Type B pancreatic cell (in vitro differentiated cells): ENCODE results near the gene RNPS1. TPM values are rescaled to one million over a fixed set of nuclear protein-coding genes. Genes with fewer than 3 reads are reported as not detected.

Experiments
- DNase-seq: peaks from one replicate; pipeline ENCODE4 v3.0.0; 2021; ENCODE audit warnings: mixed read lengths; ENCODE audit not compliant: unreplicated experiment; ENCODE audit errors: extremely low spot score
- H3K27ac Mint-ChIP-seq: 2 replicates; pipeline ENCODE4 v1.8.0; 2021; ENCODE audit warnings: mild to moderate bottlenecking, mixed read lengths
- H3K27me3 Mint-ChIP-seq: 2 replicates; pipeline ENCODE4 v1.8.0; 2021; ENCODE audit warnings: mixed read lengths
- H3K36me3 Mint-ChIP-seq: 2 replicates; pipeline ENCODE4 v1.8.0; 2021; ENCODE audit warnings: mixed read lengths
- H3K4me1 Mint-ChIP-seq: one replicate; pipeline ENCODE4 v1.8.0; 2021; ENCODE audit warnings: mixed read lengths; ENCODE audit not compliant: unreplicated experiment
- H3K4me3 Mint-ChIP-seq: 2 replicates; pipeline ENCODE4 v1.8.0; 2021; ENCODE audit warnings: mild to moderate bottlenecking, mixed read lengths
- H3K9me3 Mint-ChIP-seq: 2 replicates; pipeline ENCODE4 v1.8.0; 2021; ENCODE audit warnings: mixed read lengths
- total RNA-seq: library from RNA; stranded (reverse); gene quantifications from 2 replicates; pipeline ENCODE4 v1.2.1, GENCODE V29; 2021; ENCODE audit warnings: low replicate concordance
- TF ChIP-seq, protein P1 (sequence below): fragments of 200-600 bp; sonication (generic); conservative IDR thresholded peaks from 2 replicates; pipeline ENCODE4 v1.5.0; 2021; ENCODE audit warnings: antibody characterized with exemption, mild to moderate bottlenecking

RNPS1 gene
- total RNA-seq, 1 donor from 2014 or later, result 241 TPM

DNA sequence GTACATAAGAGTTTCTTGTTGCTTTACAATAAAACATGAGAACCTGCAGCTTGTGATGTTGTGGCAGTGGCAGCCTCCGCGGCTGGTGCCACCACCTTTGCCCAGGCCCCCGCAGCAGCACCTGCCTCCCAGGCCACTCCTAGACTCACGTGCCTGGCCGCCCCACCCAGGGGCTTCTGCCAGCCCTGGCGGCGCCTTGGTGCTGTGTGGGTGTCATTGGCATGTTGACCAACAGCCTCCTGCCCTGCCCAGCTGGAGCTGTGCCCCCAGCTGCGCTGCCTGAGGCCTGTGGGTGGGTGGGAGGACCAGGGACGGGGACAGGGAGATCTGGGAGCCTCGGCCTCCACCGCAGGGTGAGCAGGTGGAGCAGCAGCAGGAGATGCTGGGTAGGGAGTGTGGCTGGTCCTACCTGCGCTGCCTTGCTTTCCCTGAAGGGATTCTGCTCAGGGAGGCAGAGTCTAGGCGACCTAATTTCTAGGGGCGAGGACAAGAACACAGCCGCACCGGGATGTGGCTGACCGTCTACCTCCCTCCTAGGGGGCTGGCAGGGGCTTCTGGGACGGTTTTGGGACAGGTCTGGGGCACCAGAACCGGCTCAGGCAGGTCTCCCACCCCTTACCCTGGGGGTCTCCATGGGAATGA, 32.1 kb downstream of the RNPS1 start:
- Mint-ChIP-seq H3K4me3 (peak overlapping the region; percentile 36), H3K27ac (no peak overlapping the region), H3K36me3 (peaks cover 3% of the 10 kb centered on the region), H3K9me3 (no peaks in the 10 kb centered on the region), H3K27me3 (peaks cover 19% of the 10 kb centered on the region), H3K4me1 (no peaks in the 10 kb centered on the region)
- DNase-seq, result no peak
- TF ChIP-seq, protein P1, sequence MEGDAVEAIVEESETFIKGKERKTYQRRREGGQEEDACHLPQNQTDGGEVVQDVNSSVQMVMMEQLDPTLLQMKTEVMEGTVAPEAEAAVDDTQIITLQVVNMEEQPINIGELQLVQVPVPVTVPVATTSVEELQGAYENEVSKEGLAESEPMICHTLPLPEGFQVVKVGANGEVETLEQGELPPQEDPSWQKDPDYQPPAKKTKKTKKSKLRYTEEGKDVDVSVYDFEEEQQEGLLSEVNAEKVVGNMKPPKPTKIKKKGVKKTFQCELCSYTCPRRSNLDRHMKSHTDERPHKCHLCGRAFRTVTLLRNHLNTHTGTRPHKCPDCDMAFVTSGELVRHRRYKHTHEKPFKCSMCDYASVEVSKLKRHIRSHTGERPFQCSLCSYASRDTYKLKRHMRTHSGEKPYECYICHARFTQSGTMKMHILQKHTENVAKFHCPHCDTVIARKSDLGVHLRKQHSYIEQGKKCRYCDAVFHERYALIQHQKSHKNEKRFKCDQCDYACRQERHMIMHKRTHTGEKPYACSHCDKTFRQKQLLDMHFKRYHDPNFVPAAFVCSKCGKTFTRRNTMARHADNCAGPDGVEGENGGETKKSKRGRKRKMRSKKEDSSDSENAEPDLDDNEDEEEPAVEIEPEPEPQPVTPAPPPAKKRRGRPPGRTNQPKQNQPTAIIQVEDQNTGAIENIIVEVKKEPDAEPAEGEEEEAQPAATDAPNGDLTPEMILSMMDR, result no peak

DNA sequence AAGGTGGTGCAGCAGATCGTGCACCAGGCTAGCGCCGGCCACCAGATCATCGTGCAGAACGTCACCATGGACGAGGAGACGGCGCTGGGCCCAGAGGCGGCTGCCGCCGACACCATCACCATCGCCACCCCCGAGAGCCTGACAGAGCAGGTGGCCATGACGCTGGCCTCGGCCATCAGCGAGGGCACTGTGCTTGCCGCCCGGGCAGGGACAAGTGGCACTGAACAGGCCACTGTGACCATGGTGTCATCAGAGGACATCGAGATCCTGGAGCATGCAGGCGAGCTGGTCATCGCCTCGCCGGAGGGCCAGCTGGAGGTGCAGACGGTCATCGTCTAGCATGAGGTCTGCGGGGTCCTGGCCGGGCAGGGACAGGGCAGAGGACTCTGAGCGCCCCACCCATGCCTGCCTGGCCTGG, 32.7 kb downstream of the RNPS1 start:
- peaks cover 3% of the 10 kb centered on the region for H3K36me3 Mint-ChIP-seq
- no peak overlapping the region for H3K27ac Mint-ChIP-seq
- TF ChIP-seq, protein P1, result no peak
- H3K27me3 Mint-ChIP-seq, result peaks cover 19% of the 10 kb centered on the region
- H3K9me3 Mint-ChIP-seq, result no peaks in the 10 kb centered on the region
- H3K4me1 Mint-ChIP-seq, result no peaks in the 10 kb centered on the region
- H3K4me3 Mint-ChIP-seq, result peak overlapping the region; percentile 36
- no peak for DNase-seq

DNA sequence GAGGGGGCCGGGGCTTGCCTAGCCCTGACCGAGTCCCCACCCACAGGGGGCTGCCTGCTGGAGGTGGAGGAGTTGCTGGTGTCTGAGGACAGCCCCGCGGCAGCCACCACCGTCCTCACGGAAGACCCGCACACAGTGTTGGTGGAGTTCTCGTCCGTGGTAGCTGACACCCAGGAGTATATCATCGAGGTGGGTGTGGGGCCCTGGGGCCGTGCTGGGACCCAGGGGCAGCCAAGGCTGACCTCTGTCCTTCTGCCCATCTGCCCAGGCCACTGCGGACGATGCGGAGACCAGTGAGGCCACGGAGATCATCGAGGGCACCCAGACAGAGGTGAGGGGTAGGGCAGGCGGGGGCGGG, 33.1 kb downstream of the RNPS1 start:
- peaks cover 1% of the 10 kb centered on the region for H3K36me3 Mint-ChIP-seq
- no peak for DNase-seq
- no peaks in the 10 kb centered on the region for H3K9me3 Mint-ChIP-seq
- no peaks in the 10 kb centered on the region for H3K4me1 Mint-ChIP-seq
- H3K4me3 Mint-ChIP-seq, result no peak overlapping the region
- TF ChIP-seq, protein P1, result no peak
- H3K27me3 Mint-ChIP-seq, result peaks cover 19% of the 10 kb centered on the region
- no peak overlapping the region for H3K27ac Mint-ChIP-seq

DNA sequence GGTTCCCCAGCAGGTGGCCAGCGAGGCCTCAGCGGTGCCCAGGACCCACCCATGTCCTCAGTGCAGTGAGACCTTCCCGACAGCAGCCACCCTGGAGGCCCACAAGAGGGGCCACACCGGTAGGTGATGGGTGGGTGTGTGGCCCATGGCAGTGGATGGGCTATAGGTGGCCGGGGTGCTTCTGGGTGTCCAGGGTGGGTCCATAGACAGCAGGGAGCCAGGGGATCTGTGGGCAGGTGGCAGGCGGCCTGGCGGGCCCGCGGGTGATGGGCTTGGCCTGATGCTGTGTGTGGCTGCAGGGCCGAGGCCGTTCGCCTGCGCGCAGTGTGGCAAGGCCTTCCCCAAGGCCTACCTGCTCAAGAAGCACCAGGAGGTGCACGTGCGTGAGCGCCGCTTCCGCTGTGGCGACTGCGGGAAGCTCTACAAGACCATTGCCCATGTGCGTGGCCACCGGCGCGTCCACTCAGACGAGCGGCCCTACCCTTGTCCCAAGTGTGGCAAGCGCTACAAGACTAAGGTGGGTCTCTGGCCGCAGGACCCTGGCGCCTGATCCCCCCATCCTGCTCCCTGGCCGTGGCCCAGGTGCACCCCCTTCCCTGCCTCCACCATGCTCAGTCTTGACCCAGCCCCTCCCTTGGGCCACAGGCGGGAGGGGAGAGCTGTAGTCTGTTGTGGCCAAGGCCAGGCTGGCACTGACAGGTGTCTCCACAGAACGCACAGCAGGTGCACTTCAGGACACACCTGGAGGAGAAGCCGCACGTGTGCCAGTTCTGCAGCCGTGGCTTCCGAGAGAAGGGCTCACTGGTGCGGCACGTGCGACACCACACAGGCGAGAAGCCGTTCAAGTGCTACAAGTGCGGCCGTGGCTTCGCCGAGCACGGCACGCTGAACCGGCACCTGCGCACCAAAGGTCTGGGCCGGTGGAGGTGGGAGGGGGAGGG, 33.8 kb downstream of the RNPS1 start:
- TF ChIP-seq, protein P1, result no peak
- no peak for DNase-seq
- H3K27me3 Mint-ChIP-seq, result peaks cover 16% of the 10 kb centered on the region
- H3K4me1 Mint-ChIP-seq, result no peaks in the 10 kb centered on the region
- H3K9me3 Mint-ChIP-seq, result no peaks in the 10 kb centered on the region
- no peak overlapping the region for H3K4me3 Mint-ChIP-seq
- no peak overlapping the region for H3K27ac Mint-ChIP-seq
- H3K36me3 Mint-ChIP-seq, result no peaks in the 10 kb centered on the region

DNA sequence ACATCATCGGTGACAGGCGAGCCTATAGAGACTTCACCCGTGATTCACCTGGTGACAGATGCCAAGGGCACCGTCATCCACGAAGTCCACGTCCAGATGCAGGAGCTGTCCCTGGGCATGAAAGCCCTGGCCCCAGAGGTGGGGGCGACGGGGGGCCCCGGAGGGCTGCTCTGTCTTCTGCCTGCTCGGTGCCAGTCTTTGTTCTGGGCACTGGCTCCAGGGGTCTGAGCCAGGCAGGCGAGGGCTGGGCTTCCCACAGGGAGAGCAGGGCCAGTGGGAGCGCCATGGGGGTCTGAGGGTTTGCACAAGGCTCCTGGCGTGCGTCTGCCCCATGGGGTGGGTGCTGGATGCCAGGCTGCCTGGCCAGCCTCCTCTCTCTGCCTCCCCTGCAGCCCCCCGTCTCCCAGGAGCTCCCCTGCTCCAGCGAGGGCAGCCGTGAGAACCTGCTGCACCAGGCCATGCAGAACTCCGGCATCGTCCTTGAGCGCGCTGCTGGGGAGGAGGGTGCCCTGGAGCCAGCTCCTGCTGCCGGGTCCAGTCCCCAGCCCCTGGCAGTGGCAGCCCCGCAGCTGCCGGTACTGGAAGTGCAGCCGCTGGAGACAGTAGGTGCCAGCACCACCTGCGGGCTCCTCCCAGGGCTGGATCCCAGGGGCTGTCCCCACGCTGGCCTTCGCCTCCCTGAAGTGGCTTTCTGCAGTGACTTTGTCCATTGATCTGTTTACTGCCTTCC, 34.7 kb downstream of the RNPS1 start:
- Mint-ChIP-seq H3K4me3 (no peak overlapping the region), H3K27ac (no peak overlapping the region), H3K27me3 (peaks cover 16% of the 10 kb centered on the region), H3K9me3 (no peaks in the 10 kb centered on the region), H3K4me1 (no peaks in the 10 kb centered on the region), H3K36me3 (no peaks in the 10 kb centered on the region)
- no peak for DNase-seq
- TF ChIP-seq, protein P1, result no peak
